Activated T-helper 1 cell treated with anti-CD3 and anti-CD28 coated beads, Interleukin-2, amount 50 U/mL, for 16 hours (primary cell): ENCODE results near the gene ANGEL2.
A peak's percentile ranks its signal among the peaks of the same experiment; 100 is the strongest.

ENCODE experiments used
- DNase-seq, 2 donors: peaks; one replicate each; pipeline ENCODE4 v3.0.0-alpha.2; 2020; ENCODE audit warnings: low read depth in 1 of 2, low spot score in 1 of 2

ANGEL2 gene

DNA sequence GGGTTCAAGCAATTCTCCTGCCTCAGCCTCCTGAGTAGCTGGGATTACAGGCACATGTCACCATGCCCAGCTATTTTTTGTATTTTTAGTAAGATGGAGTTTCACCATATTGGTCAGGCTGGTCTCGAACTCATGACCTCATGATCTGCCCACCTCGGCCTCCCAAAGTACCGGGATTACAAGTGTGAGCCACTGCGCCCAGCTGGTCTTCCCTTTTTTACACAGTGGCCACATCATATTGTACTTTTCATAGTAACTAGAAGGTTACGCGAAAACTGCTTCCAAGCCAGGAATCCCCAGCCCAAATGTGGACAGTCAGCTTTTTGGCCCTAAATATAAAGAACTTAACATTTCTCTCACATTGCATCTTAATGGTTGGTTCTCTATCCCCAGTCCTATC, 61.2 kb downstream of the ANGEL2 start:
- no peak for DNase-seq

DNA sequence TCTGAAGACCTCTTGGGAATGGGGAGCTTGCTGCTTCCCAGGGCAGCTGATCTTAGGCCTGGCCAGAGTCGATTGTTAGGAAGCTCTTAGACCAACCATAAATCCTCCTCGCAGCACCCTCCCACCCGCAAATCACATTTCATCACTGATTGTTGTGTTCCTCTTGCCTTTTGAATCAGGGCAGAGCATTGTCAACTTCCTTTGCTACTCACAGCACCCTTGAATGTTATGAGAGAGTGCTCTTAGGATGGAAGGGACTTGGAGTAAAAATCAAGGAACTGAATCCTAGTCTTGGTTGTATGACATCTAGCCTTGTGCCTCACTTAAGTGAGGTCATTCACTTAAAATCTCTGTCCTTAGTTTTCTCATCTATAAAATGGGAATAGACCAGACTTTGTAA, 62.3 kb downstream of the ANGEL2 start:
- no peak for DNase-seq

DNA sequence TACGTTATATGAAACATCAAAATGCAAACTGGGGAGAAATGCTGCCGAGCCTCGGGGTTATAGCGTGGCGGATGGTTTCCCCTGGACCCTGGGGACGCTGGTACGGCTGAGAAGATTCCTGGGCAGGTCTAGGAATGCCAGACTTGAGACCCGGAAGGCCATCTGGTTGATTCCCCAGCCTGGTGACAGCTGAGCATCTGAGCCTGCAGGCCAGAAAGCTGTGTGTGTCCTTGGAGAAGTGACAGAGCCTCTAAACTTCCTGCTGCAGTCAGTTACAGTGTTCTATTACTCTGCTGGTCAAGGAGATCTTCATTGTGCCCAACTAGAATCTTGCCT, 63.1 kb downstream of the ANGEL2 start:
- no peak for DNase-seq

DNA sequence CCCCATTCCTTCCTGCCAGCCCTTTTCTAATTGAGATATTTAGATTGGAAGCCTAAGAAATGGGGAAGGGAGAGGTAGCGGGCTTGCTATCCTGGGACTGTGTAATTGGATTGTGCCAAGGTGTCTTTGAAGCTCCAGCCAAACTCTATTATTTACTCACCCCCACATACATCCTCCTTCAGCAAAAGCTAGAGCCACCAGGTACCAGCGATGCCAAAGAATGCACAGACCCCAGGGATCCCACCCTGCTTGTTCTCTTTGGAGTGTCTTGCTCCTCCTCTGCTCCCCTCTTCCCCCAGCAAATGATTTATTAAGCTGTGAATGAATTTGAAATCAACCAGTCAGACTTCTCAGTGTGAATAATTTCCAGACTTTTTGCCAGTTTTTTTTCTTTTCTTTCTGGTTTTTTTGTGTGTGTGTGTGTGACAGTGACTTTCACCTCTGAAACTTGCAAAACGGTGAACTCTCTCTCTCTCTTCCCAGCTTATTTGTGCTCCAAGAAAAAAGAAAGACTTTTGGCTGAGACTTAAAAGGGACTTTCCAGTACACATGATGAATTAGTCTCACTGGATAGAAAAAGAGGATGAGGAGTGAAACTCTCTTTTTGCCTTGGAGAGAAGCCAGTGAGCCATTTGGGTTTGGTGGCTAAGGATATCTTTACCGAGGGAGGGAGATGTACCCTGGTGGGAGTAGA, 63.6 kb downstream of the ANGEL2 start:
- DNase-seq, result no peak

DNA sequence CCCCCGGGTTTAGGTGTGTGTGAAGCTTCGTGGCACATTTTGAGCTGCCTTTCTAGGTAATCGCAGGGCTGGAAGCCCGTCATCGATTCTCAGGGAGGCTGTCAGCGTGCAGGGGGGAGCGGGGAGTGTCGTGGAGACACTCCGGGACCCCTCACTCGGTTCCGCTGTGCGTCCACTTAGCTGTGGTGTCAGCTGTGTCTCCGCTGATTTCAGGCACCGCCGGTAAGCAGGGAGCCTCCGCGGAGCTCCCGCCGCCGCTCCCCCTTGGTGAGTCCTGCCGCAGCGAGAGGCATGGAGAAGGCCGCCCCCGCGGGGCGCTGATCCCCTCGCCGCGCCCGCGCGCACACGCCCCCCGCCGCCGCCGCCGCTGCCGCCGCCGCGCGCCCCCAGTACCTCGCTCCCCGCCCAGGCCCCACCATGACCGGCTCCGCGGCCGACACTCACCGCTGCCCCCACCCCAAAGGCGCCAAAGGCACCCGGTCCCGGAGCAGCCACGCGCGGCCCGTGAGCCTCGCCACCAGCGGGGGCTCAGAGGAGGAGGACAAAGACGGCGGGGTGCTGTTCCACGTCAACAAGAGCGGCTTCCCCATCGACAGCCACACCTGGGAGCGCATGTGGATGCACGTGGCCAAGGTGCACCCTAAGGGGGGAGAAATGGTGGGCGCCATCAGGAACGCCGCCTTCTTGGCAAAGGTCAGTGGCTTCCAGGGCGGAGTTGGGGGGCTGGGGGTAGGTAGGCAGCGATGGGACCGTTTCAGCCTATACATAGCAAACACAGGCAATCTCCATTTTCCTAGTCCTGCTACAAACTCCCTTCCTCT, 64.3 kb downstream of the ANGEL2 start:
- DNase-seq, result no peak

DNA sequence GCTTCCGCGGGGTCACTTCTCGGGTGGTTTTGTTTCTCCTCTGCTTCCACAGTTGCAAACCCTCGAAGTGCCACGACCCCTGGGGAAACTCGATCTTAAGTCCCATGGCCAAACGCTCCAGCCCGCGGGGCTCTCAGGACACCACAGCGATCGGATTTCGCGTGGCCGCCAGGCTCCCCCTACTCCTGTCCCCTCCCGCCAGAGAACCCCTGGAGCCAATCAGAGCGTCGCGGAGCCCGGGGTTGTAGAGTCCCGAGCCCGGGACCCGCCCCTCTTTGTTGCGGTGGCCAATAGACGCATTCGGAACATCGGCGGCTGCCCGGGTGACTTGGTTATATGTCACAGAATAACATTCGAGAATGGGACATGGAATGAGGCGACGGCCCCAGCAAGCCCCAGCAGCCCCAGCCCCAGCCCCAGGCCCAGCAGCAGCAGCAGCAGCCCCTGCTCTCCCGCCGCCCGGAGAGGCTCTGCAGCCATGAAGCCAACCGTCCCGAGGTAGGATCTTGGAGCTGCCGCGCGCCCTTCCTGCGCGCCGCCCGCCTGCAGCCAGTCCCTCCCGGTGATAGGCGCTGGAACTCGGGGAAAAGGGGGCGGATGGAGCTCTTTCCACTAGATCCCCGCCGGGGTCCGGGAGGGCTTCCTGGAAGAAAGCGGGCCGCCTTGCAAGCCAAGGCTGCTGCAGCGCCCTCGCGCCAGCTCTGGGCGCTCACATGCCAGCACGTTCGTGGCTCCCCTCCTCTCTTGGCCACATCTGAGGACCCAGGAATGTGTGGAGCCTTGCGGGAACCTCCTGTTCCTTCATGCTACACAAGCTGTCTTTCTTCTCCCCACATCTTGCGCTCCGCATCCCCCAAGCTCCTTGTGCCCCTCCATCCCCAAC, 65.2 kb downstream of the ANGEL2 start, which contains the start of gene VASH2:
VASH2 (plus strand) TSS at position 299 of the 883 bp plus-strand sequence. CDS start 1,002 bp downstream, outside the sequence.
- peak; percentile 8 to 19 for DNase-seq

DNA sequence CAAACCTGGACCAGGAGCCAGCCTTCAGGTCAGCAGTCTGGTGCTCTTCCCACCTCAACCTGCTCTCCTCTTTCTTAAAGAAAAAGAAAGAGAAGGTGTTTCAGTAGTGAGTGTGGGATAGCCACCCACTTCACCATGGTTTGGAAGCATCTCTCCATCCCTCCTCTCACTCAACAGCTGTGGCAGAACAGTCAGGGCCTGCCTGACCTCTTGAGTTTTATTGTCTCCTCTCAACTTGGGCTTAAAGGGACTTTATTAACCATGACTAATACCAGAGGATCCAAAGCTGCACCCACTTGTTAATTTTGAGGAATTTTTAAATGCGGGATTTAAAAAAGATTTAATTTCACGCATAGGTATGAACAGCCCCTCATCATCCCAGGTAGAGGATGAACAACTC, 65.9 kb downstream of the ANGEL2 start:
- DNase-seq, result no peak

DNA sequence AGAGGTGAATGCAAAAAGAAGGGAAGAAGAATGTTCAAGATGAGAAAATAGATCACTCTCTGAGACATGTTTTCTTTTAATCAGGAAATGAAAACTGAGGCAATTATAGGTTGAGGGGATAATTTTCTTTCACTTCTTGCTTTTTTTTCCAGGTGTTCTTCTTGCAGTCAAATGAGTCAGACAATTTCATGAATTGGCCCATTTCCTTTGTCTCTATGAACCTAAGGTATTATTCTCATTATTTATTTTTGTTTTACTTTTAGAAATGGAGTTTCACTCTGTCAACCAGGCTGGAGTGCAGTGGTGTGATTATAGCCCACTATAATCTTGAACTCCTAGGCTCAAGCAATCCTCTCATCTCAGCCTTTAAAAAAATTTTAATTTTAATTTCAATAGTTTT, 68.8 kb downstream of the ANGEL2 start:
- no peak for DNase-seq

DNA sequence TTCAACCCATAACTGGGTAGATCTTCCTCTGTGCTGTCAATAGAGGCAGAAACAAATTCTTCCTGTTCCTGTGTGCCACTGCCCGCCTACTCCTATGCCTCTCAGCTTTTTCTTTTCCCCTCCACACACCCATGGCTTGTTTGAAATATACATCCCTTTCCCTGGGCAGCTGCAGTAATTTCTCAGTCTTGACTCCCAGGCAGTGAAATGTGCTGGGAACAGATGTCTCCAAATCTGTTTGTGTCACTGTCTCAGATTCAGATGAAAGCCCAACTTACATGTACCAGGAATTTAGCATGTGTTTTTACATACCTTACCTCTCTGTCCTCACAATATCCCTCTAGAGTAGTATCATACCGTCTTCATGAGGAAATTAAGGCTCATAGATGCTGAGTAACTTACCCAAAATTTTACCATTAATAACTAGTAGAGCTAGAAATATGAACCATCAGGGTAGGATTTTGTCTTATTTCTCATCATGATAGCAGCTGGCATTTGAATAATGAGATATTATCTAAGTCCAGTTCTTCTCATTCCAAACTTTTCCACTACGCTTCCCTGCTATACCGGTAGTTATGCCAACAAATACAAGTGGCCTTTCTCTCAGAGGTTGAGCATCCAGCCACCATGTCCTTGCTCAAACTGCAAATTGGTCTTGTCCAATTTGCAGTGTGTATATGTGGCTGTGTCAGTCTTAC, 70.1 kb downstream of the ANGEL2 start:
- DNase-seq, result no peak

DNA sequence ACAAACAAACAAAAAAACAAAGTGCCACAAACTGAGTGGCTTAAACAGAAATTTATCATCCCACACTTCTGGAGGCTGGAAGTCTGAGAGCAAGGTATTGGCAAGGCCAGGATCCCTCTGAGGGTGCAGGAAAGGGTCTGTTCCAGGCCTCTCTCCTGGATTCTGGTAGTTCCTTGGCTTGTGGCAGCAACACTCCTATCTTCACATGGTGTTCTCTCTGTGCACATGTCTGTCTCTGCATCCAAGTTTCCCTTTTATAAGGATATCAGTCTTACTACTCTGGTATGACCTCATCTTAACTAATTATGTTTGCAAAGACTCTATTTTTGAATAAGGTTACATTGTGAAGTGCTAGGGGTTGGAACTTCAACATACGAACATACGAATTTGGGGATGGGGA, 70.6 kb downstream of the ANGEL2 start:
- DNase-seq, result no peak

DNA sequence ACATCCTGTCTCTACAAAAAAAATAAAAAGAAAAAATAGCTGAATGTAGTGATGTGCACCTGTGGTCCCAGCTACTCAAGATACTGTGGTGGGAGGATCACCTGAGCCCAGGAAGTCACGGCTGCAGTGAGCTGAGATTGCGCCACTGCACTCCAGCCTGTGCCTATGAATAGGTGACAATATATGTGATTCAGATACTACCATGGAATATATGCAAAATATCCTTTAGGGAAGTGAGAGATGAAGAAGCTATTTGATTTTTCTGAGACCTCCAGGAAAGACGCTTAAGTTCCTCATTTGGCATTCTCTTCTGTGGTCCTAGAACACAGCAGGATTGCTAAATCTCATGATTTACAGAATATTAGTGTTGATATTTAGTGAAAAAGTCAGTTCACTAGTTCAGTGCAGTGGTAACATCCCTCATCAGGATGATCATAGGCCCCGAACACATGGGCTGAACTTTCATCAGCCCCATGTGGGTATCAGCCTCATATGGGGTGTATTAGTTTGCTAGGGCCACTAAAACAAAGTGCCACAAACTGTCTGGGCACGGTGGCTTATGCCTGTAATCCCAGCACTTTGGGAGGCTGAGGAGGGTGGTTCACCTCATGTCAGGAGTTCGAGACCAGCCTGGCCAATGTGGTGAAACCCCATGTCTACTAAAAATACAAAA, 71.3 kb downstream of the ANGEL2 start:
- no peak for DNase-seq

DNA sequence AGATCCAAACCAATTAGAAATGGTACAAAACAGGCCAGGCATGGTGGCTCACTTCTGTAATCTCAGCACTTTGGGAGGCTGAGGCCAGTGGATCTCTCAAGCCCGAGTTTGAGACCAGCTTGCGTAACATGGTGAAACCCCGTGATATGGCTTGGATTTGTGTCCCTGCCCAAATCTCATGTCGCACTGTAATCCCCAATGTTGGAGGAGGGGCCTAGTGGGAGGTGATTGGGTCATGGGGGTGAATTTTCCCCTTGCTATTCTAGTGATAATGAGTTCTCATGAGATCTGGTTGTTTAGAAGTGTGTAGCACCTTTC, 72.3 kb downstream of the ANGEL2 start:
- no peak for DNase-seq

DNA sequence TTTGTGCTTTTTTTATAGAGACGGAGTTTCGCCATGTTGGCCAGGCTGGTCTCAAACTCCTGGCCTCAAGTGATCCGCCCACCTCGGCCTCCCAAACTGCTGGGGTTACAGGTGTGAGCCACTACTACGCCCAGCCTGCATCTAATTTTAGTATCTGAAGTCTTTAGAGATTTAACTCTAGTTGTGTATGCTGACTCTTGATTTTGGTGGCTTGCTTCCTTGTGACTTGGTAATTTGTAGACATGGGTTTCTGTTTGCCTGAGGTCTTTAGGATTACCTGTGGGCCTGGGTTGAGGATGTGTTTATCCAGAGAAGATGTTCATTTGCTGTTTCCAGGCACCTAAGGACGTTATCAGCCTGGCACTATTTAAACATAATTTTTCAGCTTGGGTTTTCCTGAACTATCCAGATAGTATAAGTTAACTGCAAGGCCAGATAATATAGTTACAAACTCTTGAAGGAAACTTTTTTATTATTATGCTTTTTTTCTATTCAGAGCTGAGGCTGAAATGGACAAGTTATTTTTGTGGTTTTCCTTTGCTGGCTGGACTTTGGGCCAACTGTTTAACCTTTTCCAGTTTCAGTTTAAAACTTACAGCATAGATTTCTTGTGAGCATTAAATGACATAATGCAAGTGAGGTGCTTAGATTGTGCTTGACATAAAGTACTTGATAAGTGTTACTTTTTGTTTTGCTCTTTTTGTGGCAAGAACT, 72.8 kb downstream of the ANGEL2 start:
- no peak for DNase-seq
